Mammary epithelial cell (primary cell): ENCODE results near the gene GAB2.

Experiments
- CTCF ChIP-seq, 2 donors: IDR thresholded peaks in 1 of 2; conservative IDR thresholded peaks in 1 of 2; 2 replicates each; pipeline ENCODE4 v1.5.1; 2011 to 2012; ENCODE audit warnings: inconsistent platforms in 2 of 2, low read length in 2 of 2, mild to moderate bottlenecking in 2 of 2, control low read depth in 1 of 2, low read depth in 1 of 2; ENCODE audit not compliant: insufficient read depth in 1 of 2; ENCODE audit errors: extremely low read depth in 1 of 2
- EZH2 ChIP-seq: IDR thresholded peaks from 2 replicates; pipeline ENCODE4 v1.6.1; 2012; ENCODE audit warnings: low read length, inconsistent platforms, borderline replicate concordance

GRCh38 chr11:78270971-78271370, 146.6 kb downstream of the GAB2 start:
- TF ChIP-seq CTCF (conservative IDR thresholded peaks at IDR 0.05 in 1 of 2, IDR thresholded peaks at IDR 0.05 in 1 of 2; ENCODE audit: extremely low read depth in 1 of 2, insufficient read depth in 1 of 2, low read depth in 1 of 2, low read length in 2 of 2) (no peak), EZH2 (no peak)
